Fibroblast of skin of scalp (primary cell): ENCODE results near the gene USP17L30. TPM values are rescaled to one million over a fixed set of nuclear protein-coding genes. Genes with fewer than 3 reads are reported as not detected.
"Not testable (repeated sequence)": the region's sequence is repeated elsewhere in the genome, so short reads cannot be mapped to it uniquely, and the experiment has no call there.

Experiments
- DNase-seq: peaks from one replicate; pipeline ENCODE4 v3.0.0-alpha.2; 2013
- polyA plus RNA-seq, 2 experiments: library from polyadenylated mRNA; unstranded; fragments of 120-200 nt; gene quantifications; one replicate each; pipeline ENCODE4 v1.2.1, GENCODE V29; 2013; ENCODE audit not compliant: insufficient read length in 2 of 2

The USP17L30 gene
- not detected for polyA plus RNA-seq (2013, experiment 1 of 2; ENCODE audit: insufficient read length)
- not detected for polyA plus RNA-seq (2013, experiment 2 of 2; ENCODE audit: insufficient read length)

- DNase-seq, result not testable (repeated sequence)
Measured at GRCh38 chr4:9362829-9363228, at the start of gene USP17L30. TSS of gene USP17L30 (plus strand) at chr4:9363129. CDS start at chr4:9363129, 0 bp downstream.

GRCh38 chr4:9324191-9324590 is 38.7 kb upstream of the USP17L30 start:
- DNase-seq, result not testable (repeated sequence)

- not testable (repeated sequence) for DNase-seq
Measured at GRCh38 chr4:9324865-9325264, 38.1 kb upstream of the USP17L30 start, which contains the start of gene USP17L24. TSS of gene USP17L24 (plus strand) at chr4:9325165. CDS start at chr4:9325165, 0 bp downstream.

- not testable (repeated sequence) for DNase-seq
Measured at GRCh38 chr4:9329611-9330010, 33.3 kb upstream of the USP17L30 start, which contains the start of gene USP17L25. TSS of gene USP17L25 (plus strand) at chr4:9329911. CDS start at chr4:9329911, 0 bp downstream.

GRCh38 chr4:9334358-9334757 is 28.6 kb upstream of the USP17L30 start, which contains the start of gene USP17L26:
TSS of gene USP17L26 (plus strand) at chr4:9334658. CDS start at chr4:9334658, 0 bp downstream.
- not testable (repeated sequence) for DNase-seq

- not testable (repeated sequence) for DNase-seq
Measured at GRCh38 chr4:9339103-9339502, 23.8 kb upstream of the USP17L30 start, which contains the start of gene USP17L5. TSS of gene USP17L5 (plus strand) at chr4:9339403. CDS start at chr4:9339403, 0 bp downstream.

- not testable (repeated sequence) for DNase-seq
Measured at GRCh38 chr4:9343848-9344247, 19.1 kb upstream of the USP17L30 start, which contains the start of gene USP17L27. TSS of gene USP17L27 (plus strand) at chr4:9344148. CDS start at chr4:9344148, 0 bp downstream.

GRCh38 chr4:9348593-9348992 is 14.3 kb upstream of the USP17L30 start, which contains the start of gene USP17L28:
TSS of gene USP17L28 (plus strand) at chr4:9348893. CDS start at chr4:9348893, 0 bp downstream.
- not testable (repeated sequence) for DNase-seq

GRCh38 chr4:9350866-9351265 is 12.1 kb upstream of the USP17L30 start:
- not testable (repeated sequence) for DNase-seq

- not testable (repeated sequence) for DNase-seq
Measured at GRCh38 chr4:9353338-9353737, 9.6 kb upstream of the USP17L30 start, which contains the start of gene USP17L29. TSS of gene USP17L29 (plus strand) at chr4:9353638. CDS start at chr4:9353638, 0 bp downstream.

GRCh38 chr4:9379881-9380280 is 17.0 kb downstream of the USP17L30 start:
- not testable (repeated sequence) for DNase-seq

GRCh38 chr4:9381012-9381534 is 18.1 kb downstream of the USP17L30 start:
- peak; percentile 0 for DNase-seq

GRCh38 chr4:9384126-9384525 is 21.2 kb downstream of the USP17L30 start:
- no peak for DNase-seq

GRCh38 chr4:9389001-9389400 is 26.1 kb downstream of the USP17L30 start:
- not testable (repeated sequence) for DNase-seq

GRCh38 chr4:9405774-9406173 is 42.8 kb downstream of the USP17L30 start:
- not testable (repeated sequence) for DNase-seq

- DNase-seq, result not testable (repeated sequence)
Measured at GRCh38 chr4:9406491-9406890, 43.6 kb downstream of the USP17L30 start.

GRCh38 chr4:9409793-9410192 is 46.9 kb downstream of the USP17L30 start:
- DNase-seq, result no peak
